GM12892 (cell line): ENCODE data around the gene PRLR.

ENCODE experiments used
- DNase-seq: peaks from one replicate; pipeline ENCODE4 v3.0.0; 2011; ENCODE audit not compliant: insufficient read length
- FAIRE-seq: peaks from 2 replicates; lab custom pipeline; 2011; peaks lifted over from hg19 to GRCh38; lab: Jason Lieb, UNC
- POLR2A ChIP-seq: IDR thresholded peaks from 2 replicates; pipeline ENCODE4 v1.6.1; 2011; ENCODE audit warnings: low read depth, low read length, control low read depth
- POLR2AphosphoS5 ChIP-seq: IDR thresholded peaks from 2 replicates; pipeline ENCODE4 v1.6.1; 2011; ENCODE audit warnings: low read depth, low read length, control low read depth
- TAF1 ChIP-seq: IDR thresholded peaks from 2 replicates; pipeline ENCODE4 v1.6.1; 2011; ENCODE audit warnings: low read depth, mild to moderate bottlenecking, control low read depth, low read length, borderline replicate concordance

Gene PRLR

DNA sequence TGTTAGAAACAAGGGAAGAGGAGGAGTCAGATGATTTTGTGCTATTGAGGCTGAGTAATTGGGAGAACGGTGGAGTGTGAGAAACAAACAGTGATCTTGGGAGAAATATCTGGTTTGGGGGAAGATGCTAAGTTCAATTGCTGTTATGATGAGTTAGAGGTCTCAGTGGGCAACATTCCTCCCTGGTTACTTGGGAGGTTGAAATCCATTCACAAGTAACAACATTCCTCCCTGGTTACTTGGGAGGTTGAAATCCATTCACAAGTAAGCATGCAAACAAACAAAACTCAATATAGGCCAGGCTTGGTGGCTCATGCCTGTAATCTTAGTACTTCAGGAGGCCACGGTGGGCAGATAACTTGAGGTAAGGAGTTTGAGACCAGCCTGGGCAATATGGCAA lies 221.3 kb downstream of the PRLR start:
- no peak for DNase-seq
- TF ChIP-seq POLR2AphosphoS5 (no peak), POLR2A (no peak), TAF1 (no peak)
- FAIRE-seq, result no peak

DNA sequence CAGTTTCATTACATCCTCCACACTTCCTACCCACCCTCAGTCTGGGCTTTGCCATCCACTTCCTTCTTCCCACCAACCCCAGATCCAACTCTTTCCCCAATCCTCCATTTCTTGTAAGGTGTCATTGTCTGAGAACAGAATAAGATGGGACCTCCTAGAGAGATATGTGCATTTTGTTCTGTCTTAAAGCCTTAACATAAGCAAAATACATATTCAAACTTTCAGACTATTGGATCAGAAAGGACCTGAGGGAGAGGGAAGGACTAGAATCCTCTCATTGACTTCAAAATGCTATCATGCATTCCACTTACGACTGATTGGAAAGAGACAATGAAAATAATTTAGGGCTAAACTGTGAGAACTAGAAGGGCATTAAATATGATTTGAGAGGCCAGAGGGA lies 225.5 kb downstream of the PRLR start:
- DNase-seq (no peak), FAIRE-seq (no peak)
- TF ChIP-seq POLR2AphosphoS5, result no peak
- TF ChIP-seq POLR2A, result no peak
- TF ChIP-seq TAF1, result no peak

DNA sequence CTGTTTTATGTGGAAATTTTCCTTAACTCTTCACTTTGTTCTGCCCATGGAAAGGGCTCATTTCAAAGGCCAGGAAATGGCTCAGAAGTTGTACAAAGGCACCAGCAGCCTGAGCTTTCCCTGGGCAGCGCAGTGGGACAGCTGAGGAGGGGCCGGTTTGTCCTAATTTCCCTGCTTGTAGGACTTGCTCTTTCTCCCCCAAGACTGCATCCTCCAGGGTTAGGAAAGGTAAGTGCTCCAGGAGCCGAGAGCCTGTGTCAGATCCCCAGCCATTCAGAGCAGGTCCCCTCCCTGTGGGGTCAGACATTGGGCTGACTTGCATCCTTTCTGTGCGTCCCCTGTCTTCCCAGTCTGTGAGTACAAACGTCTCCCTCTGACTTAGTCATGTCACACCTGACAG lies 226.1 kb downstream of the PRLR start:
- no peak for DNase-seq

GRCh38 chr5:35003018-35003957 lies 227.0 kb downstream of the PRLR start:
- TF ChIP-seq POLR2AphosphoS5, result no peak
- FAIRE-seq (peak; percentile 86), DNase-seq (peak; percentile 37)

More for the DNA sequence above, 226.1 kb downstream of the PRLR start:
- no peak for TF ChIP-seq POLR2AphosphoS5
- no peak for TF ChIP-seq POLR2A
- no peak for TF ChIP-seq TAF1
- no peak for FAIRE-seq

DNA sequence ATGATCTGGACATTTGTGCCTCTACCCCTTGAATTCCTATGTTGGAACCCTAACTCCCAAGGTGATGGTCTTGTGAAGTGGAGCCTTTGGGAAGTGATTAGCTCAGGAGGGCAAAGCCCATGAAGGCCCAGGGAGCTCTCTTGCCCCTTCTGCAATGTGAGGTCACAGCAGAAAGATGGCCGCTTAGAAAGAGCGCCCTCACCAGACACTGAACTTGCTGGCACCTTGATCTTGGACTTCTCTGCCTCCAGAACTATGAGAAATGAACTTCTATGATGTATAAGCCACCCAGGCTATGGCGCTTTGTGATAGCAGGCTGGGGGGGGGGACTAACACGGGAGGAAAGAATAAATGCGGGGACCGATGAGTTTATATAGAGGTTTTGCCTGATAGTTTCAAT lies 227.8 kb downstream of the PRLR start:
- TF ChIP-seq POLR2AphosphoS5 (no peak), TAF1 (no peak), POLR2A (no peak)
- FAIRE-seq (no peak), DNase-seq (no peak)

DNA sequence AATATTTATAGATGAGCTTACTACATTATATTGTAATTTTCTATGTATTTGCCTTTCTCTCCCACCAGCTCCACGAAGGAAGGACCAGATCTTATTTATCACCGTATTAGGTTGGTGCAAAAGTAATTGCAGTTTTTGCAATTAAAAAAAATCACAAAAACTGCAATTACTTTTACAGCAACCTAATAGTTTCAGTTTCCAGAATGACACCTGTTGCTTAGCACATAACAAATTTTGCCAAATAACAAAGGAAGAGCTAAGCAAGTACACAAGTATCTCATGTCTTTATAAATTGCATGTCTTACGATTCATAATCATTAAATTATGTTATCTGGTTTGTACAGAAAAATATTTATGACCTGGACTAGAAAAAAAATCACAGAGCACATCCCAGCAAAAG lies 228.4 kb downstream of the PRLR start:
- FAIRE-seq (no peak), DNase-seq (no peak)
- TF ChIP-seq POLR2A, result no peak
- TF ChIP-seq TAF1, result no peak
- TF ChIP-seq POLR2AphosphoS5, result no peak
